GM19023 (cell line): ENCODE data around the gene CNOT6L.
"Not testable (repeated sequence)": the region's sequence is repeated elsewhere in the genome, so short reads cannot be mapped to it uniquely, and the experiment has no call there.

Source experiments
- ATAC-seq: cut with Tn5 transposase; IDR thresholded peaks from one replicate; pipeline ENCODE4 v1.9.1; 2021; ENCODE audit warnings: mild to moderate bottlenecking, moderate library complexity; ENCODE audit not compliant: unreplicated experiment

Gene CNOT6L

DNA sequence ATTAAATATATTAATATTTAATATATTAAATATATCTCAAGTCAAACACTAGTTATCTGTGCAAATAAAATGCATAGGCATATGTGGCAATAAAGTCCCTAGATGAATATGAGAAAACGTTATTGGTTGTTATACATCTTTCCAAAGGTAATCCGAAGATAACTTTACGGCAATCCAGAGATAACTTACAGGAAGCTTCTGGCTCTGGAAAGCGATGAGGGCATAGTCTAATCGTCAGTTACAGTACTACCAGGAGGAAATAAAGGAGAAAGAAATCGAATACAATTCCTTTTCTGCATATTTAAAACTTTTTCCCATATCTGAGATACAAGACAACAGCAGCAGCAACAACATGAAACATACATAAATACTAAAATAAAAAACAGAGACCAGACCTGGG, 35.3 kb downstream of the CNOT6L start:
- ATAC-seq = no peak

DNA sequence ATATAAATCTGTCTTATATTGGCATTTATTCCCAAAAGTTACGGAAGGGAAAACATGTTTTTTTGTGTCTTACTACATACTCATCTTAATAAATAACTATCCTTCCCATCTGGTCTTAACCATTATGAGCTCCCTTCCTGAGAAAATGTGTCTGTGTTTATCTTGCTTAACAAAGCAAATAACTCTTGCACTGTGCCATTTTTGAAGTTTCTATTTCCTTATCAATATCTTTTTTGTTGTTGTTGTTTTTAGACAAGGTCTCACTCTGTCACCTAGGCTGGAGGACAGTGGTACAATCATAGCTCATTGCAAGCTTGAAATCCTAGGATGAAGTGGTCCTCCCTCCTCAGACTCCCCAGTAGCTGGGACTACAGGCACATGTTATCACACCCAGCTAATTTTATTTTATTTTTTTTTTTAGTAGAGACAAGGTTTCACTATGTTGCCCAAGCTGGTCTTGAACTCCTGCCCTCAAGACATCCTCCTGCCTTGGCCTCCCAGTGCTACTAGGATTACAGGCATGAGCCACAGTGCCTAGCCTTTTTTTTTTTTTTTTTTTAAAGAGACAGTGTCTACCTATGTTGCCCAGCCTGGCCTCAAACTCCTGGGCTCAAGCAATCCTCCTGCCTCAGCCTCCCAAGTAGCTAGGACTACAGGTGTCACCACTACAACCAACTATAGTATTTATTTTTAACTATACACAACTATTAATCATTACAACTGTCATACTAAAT, 36.9 kb downstream of the CNOT6L start:
- ATAC-seq = no peak

DNA sequence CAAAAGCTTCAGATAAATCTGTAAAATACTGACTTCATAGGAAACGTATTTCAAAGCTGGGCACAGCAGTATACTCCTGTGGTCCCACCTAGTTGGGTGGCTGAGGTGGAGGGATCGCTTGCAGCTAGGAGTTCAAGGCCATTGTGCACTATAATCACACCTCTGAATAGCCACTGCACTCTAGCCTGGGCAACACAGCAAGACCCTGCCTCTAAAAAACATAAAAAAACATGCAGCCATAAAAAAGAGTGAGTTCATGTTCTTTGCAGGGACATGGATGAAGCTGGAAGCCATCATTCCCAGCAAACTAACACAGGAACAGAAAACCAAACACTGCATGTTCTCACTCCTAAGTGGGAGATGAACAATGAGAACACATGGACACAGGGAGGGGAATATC, 38.4 kb downstream of the CNOT6L start:
- not testable (repeated sequence) for ATAC-seq

DNA sequence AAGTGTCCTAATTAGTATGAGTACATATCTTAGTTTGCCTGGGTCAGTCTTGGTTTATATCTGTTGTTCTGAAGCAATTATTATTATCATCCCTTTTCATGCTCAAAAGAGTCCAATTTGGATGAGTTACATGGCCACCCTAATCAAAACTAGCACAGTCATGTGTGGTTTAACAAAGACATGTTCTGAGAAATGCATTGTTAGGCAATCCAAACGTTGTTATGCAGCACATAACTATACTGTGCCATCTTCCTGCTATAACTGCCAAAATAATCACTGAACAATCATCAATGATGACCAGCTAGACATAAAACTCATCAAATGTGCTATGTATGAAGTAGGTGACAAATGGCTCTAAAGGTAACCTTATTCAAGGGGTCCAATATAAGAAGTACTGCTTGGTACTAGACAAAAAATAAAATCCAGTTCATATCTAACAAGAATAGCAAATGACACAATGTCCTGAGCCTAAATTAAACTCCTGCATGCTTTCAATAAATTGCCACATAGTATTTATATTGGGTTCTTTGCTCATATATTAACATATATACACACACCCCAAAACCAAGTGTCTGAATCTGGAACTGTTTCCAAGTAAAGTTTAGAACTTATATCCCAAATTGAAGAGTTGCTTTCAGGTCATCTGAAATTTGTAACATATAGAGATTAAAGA, 41.9 kb downstream of the CNOT6L start:
- ATAC-seq = no peak

DNA sequence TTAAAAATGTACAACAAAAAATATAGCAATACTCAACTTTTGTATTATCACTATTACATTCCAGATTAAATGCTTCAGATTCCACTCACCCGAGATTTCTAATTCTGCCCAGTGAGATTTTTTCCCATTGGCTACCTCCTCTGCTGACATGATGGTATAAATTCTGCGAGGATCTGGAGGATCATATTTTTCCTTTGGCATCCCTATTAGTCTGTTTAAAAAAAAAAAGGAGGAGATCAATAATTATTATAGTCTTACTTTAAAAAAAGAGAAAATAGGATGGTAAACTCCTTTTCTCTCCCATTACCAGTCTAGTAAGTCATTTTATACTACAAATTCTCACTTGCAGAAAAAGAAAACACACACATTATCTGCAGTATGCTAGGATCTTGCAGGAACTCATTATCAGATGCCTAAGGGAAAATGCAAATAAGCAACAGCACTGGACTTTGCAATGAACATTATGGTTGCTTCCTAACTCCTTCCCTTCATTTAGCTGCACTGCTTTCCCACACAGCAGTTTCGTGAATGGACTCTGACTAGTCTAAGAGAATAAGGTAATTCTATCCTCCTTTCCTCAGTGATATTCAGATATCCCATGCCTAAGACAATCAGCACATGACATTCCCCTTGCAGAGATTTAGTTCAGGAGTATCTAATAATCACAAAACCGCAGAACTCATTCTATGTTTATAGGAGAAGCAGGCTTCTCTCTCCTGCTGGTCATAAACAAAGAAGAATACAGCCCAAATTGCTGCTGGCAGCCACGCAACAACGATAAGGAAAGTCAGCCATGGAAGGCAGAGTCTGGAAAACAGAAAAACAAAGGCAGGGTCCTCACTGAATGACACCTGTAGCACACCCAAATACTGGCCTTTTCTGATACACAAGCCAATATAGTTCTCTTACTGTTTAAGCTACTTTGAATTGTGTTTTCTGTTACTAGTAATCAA, 42.7 kb downstream of the CNOT6L start:
- ATAC-seq = no peak

DNA sequence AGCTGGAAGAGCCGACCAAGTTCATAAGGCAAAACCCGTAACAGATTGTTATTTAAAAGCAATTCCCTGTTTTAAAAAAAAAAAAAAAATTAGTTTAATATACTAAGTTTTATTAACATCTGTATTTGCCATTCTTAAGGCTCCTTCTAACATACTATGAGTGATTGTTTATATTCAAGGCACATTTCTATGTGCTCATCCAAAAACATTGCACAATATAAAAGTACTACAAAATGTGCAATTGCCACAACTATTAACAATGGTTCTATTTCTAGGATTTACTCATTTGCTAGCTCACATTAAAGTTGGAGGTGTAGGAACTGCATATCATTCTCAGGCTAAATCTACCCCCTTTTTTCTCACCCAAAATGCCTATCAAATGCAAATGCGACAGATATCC, 46.1 kb downstream of the CNOT6L start:
- ATAC-seq = no peak

DNA sequence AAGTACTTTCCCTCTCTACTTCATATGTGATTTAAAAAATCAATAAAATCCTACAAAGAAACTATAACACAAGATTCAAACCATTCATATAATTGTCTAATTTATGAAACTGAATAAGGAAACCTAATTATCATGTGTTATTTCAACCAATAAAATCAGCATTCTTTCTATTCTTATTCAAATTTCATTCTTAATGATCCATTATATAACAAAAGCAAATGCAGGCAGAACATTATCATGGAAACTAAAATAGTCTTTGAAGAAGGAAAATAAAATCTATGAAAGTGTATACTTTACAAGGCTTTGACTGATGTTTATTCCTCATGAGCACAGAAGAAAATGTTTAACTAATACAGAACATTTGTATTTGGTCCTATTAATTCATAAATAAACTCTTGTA, 47.6 kb downstream of the CNOT6L start:
- ATAC-seq = no peak

DNA sequence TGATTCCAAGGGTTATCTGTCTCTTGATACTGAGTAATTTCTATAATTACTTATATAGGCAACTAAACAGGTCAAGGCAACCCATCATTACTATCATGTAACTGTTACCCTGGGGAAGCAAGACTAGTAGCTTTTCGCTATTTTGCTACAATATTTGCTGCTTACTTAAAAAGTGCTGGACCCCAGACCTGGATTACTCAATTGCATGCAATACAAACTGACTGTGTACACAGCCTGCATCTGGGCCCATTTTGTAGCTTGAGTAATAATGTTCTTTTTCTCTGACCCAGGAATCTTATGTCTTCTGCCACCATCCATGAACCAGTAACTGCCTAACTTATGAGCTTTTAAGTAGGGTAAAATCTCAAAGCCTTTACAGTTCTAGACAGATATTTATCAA, 53.4 kb downstream of the CNOT6L start:
- no peak for ATAC-seq

DNA sequence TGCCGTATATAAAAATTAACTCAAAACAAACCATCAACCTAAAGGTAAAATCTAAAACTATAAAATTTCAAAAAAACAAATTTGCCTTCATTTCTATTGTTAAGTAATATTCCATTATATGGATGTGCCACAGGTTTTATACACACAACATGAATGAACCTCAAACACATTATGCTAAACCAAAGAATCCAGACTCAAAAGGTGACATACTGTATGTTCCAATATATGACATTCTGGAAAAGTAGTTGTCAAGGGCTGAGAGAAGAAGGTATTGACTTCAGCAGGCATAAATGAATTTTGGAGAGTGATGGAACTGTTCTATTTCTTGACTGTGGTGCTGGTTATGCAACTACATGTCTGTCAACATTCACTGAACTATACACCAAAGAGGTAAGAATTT, 56.6 kb downstream of the CNOT6L start:
- no peak for ATAC-seq

DNA sequence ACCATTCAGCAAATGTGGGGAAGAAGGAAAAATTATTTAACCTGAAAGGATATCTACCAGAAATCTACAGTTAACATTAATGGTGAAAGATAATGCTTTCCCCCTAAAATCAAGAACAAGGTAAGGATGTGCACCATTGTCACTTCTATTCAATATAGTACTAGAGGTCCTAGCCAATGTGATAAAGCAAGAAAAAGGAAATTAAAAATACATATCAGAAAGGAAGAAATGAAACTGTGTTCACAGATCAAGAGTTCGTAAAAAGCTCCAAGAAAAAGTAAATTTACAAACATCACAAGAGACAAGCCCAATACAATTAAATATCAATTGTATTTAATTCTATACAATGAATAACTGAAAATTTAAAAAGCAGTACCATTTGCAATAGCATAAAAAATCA, 57.6 kb downstream of the CNOT6L start:
- ATAC-seq = no peak

DNA sequence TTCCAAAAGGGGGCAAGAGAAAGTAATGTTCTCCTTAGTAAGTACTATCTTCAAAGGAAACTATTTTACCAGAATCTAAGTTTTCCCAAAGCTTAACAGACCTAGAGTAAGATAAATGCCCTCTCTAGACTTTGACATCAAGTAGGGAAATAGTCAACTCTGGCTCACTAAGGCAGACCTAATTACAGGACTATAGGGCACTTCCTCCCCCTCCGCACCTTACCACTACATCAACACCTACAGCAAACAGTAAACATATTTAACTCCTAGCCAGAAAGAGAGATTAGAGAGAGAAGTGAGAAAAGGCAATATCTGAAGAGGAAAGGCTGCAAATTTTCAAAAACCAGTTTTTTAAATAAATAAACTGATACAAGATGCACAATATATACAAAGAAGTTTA, 60.4 kb downstream of the CNOT6L start:
- no peak for ATAC-seq

DNA sequence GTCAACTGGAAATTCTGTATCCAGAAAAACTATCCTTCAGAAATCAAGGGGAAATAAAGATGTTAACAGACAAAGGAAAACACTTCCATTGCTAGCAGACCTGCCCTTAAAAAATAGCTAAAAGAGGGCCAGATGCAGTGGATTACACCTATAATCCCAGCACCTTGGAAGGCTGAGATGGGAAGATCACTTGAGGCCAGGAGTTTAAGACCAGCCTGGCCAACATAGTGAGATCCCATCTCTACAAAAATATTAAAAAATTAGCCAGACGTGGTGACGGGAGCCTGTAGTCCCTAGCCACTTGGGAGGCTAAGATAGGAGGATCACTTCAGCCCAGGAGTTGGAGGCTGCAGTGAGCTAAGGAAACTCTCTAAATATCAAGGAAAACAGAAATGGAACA, 67.4 kb downstream of the CNOT6L start:
- ATAC-seq = no peak

DNA sequence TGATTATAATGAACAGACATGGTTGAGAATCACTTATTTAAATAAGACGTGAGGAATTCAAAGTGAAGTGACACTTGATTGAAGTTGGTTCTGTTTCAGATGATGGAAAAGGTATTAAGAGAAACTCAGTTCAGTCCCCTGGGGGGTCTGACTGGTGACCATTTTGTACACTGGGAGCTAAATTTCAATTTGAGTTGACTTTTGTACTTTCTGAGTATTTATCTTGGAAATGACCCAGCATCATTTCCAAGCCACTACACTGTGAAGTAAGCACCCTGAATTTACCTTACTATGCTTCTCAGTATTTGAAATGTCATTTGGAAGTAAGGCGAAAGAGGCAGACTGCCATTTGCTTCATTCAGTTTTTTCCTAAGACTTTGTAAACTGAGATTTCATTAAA, 73.4 kb downstream of the CNOT6L start:
- ATAC-seq = no peak

DNA sequence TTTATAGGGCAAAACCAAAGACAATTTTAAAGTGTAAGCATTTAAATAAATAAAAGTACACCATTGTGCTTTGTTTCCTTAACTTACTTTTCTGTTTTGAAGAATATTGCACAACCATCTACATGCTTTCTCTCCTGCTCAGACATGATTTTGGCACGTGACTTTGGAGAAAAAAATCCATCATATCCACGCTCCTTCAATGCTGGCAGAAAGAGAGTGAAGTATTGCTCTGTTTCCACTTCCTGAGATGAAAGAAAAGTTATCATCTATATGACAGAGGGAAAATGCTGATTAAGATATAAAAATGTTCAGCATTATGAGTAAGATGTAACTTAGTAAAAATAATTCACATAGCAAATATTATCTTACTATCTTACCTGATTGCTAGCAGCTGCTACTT, 77.1 kb downstream of the CNOT6L start:
- ATAC-seq = no peak

DNA sequence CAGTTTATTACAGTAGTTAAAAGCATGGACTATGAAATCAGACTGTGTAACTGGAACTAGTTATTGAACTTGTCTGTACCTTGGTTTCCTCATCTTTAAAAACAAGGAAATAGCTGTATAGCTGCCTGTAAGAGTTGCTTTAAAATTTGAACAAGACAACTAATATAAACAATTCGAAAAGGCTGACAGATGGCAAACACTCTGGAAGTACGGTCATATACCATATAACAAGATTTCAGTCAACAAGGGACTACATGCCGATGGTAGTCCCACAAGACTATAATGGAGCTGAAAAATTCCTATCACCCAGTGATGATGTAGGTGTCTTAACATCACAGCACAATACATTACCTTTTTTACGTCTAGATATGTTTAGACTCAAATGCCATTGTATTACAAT, 78.7 kb downstream of the CNOT6L start:
- no peak for ATAC-seq

DNA sequence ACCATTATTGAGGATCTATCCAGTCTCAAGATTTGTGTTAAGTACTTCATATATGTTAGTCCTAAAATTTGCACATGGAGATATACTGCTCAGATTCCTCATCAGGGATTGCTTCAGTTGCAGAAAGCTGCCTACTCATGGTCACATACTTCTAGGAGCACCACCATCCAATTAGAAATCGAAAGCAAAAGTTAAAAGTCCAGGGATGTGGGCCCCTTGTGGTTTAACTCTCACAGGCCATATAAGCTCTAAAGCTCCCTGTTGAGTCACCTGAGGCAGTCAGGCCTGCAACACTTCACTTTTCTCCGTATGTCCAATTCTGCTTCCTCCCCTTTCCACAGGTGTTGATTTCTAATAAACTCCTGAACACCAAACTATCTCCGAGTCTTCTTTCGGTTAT, 84.2 kb downstream of the CNOT6L start:
- peak; percentile 84 for ATAC-seq

DNA sequence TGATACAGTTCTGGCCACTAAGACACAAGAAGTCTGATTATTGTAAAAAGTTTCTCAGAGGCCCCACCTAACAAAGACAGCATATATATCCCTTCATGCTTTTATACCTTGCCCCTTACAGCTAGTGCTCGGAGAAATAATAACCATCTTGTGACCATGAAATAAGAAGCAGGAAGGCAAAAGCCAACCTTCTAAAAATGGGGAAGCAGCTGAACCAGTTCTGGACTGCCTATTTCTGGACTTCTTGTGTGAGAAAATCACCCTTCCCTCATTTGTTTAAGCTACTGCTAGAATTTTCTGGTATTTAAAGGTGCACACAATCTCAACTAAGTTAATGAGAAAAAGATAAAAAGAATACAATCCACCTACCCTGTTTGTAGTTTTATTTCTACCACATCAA, 87.5 kb downstream of the CNOT6L start:
- no peak for ATAC-seq

DNA sequence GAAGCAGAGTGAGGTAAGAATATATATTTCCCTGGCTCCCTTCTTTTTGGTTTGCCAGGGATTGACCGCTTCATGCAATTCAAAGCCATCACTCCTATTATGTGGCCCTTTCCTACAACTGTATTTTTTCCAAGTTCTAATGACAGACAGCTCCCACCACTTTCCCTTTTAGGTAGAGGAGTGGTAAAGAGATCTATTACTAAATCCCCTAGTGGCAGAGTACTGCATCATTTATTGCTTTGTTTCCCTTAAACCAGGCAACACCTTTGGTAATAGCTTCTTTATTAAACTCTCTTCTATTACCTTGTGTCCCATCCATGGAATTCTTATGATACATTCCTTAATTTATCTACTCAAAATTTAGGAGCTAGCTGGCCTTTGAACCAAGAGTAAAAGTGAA, 90.7 kb downstream of the CNOT6L start:
- no peak for ATAC-seq

DNA sequence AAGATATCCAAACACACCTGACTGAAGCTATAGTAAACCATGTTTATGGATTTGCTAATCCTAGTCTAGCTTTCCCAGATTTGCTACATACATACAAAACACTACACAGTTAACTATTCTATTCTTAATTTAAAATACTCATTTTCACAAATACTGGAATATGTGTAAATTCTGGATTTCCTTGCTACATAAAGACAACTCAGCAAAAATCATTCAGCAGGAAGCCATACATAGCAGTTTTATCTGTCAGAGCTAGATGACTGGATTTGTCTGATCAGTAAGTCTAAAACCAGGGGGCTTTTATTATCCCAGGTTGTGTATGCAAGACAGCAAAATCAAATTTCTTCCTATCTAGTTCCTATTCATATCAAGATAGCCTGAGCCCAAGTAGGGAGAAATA, 98.1 kb downstream of the CNOT6L start:
- ATAC-seq = no peak

DNA sequence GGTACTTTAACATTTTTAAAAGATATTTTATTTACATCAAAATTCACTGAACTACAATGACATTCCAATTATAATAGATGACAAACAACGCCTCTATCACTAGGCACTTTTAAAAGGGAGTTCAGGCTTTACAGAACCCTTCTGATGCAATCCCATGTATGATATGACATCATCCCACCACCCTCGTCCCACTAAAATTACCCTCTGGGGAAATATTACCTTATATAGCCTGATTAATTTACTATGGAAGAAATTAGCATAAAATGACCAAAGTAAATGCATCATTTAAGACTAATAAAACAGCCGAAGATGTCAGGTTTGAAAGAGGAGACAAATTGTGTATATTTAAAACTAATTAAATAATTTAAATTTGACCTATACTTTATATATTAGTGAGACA, 100.7 kb downstream of the CNOT6L start:
- ATAC-seq = not testable (repeated sequence)

DNA sequence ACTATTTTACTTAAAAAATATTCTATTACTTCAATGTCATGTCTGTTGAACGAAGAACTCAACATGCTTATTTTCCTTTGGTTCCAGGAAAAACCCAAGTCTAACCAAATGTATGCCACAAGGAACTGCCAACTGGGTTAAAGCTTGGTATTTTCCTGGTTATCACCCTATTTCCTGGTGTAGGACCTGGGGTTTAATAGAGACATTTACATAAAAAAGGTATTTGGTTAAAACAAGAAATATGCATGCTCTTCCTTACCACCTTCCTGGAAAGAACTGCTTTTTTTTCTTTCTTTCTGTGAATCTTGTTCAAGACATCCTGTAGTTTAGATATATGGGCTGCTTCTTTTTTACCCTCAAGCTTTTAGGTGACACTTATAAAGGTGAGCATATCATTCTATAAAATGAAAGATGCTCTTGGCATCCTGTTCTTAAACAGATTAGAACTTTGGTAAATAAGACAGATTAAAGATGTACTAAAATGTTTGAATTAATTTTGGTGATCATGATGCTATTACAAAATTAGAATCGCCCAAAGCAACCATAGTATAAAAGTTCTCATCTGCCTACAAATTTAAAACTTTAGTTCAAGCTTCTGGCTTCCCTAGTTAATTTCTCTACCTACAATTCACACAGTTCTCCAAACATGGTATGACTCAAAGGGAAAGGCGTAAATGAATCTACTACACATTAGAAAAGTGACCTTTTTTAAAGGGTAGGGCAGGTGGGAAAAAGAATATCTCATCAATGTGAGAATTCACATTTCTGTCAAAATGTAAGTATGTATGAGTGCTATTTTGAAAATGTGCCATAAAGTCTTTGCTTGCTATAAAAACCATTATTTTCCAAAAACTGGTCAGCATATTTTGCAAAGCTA, 103.5 kb downstream of the CNOT6L start:
- ATAC-seq = no peak
